DMS53 (cell line): ENCODE data around the gene SURF2.
A peak's percentile ranks its signal among the peaks of the same experiment; 100 is the strongest.
"Not testable (repeated sequence)": the region's sequence is repeated elsewhere in the genome, so short reads cannot be mapped to it uniquely, and the experiment has no call there.

Experiments
- DNase-seq: peaks from one replicate; lab custom pipeline; 2025; lab: John Stamatoyannopoulos, UW

Gene SURF2

DNA sequence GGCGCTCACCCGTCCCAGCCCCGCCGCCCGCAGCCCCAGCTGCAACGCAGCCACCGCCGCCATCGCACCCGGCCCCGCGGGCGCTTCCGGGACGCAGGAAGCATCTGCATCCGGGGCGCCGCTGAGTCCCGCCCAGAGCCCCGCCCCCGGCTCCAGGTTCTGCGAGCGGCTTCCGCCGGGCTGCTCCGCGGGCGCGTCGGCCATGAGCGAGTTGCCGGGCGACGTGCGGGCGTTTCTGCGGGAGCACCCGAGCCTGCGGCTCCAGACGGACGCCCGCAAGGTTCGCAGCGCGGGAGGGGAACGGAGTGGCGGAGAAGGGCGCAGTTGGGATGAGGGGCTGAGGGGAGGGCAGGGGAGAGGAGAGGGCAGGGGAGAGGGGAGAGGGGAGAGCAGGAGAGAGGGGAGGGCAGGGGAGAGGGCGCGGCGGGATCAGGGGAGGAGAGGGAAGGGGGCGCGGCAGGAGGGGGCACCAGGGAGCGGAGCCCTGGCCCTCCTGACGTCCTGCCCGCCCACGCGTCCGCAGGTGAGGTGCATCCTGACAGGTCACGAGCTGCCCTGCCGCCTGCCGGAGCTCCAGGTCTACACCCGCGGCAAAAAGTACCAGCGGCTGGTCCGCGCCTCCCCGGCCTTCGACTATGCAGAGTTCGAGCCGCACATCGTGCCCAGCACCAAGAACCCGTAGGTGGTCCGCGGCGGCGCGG, at the start of gene SURF2, which contains the start of gene SURF1:
TSS of gene SURF2 (plus strand) at position 160 of the 701 bp plus-strand sequence. CDS start at position 203, 43 bp downstream.
TSS of gene SURF1 (minus strand) at position 97 of the 701 bp plus-strand sequence. CDS start at position 63, 34 bp downstream.
- peak; percentile 94 for DNase-seq

DNA sequence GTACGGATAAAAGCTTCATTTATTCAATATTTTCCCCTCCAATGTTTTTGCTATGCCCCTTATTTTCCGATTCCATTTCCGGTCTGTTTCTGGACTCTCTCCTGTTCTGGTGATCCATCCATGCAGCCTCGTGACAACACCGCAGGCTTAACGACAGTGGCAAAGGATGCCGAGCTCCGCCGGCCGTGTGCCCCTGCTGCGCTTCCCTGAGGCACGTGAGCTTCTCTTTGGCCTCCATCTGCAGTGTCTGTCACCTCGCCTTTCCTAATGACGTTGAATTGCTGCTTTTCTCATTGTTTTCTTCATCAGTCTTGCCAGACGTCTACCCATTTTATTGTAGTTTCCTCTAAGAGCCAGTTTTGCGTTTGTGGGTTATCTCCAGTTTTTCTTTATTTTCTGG, 49.0 kb upstream of the SURF2 start:
- no peak for DNase-seq

DNA sequence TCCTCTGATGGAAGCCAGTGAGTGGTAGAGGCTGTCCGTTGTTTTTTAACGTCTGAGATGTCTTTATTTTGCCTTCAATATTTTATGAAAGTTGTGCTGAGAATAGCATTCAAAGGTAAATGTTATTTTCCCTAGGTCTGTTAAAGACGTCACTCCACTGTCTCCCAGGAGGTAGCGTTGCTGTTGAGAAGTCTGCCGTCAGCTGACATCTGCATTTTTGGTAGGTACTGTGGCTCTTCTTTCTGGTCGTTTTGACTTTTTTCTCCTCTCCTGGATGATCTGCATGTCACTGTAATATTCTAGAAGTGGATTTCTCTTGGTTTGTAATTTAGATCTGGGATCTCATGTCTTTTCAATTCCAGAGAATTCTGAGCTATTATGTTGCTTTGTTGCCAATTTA, 46.7 kb upstream of the SURF2 start:
- DNase-seq: no peak

DNA sequence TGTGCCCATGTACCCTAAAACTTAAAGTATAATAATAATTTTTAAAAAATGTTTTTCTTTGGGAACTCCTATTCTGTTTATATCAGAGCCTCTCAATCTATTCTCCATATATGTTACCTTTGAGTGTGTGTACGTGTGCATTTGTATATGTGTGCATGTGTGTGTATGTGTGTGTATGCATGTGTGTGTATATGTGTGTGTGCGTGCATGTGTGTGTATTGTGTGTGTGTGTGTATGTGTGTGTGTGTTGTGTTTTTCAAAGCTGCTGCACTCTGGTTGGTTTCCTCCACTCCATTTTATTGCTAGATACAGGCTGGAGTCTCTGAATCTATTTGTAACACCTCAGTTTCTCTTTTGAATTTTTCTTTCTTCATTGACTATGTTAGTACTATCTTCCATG, 40.4 kb upstream of the SURF2 start:
- DNase-seq: no peak

DNA sequence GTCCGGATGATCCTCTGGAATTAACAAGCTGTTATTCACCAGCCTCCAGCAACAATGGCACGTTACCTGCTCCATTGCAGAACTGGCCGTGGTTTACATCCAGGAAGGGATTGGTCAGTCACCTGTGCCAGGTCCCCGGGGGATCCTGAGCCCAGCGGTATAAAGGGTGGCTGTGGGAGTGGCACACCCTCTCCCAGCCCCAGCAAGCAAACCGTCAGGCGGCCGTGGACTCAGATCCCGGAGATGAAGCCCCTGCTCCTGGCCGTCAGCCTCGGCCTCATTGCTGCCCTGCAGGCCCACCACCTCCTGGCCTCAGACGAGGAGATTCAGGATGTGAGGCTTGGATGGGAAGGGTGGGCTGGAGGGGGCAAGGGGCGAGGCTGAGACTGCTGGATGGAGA, 38.8 kb upstream of the SURF2 start:
- DNase-seq: not testable (repeated sequence)

DNA sequence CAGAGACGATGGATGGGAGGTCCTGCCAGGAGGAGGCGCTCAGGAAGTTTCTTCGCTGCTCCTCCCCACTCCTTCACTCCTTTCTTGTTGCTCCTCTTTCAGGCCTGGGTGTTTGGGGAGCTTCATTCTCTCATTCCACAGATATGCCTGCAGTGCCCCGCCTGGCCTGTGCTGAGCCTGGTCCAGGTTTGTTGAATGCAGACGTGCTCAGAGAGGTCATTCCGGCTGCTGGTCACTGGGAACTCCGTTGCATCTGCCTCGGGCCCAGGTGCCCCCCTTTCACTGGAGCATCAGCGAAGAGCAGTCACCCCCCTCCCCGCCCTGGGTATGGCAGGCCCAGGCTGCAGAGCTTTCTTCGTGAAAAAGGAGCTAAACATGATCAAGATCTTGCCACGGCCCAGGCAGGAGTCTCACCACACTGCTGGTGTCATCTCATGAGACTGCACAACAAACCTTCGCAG, 35.9 kb upstream of the SURF2 start:
- DNase-seq: no peak

DNA sequence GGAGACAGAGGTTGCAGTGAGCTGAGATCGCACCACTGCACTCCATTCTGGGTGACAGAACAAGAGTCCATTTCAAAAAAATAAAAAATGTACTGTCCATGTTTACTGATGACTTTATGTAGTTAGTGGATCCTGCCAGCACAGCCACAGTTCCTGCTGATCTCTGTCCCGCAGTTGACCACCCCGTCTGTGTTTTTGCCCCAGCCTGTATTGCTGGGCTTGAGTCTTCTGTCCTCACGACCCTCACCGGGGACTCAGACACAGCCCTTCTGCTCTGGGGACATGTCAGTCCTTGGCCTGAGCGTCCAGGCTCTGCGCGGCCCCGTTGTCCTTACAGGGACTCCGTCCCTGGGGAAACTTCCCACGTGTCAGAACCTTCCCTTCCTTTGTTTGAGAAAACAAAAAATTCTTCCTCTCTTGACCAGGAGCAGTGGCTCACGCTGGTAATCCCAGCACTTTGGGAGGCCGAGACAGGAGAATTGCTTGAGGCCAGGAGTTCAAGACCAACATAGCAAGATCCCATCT, 34.9 kb upstream of the SURF2 start:
- DNase-seq: no peak

DNA sequence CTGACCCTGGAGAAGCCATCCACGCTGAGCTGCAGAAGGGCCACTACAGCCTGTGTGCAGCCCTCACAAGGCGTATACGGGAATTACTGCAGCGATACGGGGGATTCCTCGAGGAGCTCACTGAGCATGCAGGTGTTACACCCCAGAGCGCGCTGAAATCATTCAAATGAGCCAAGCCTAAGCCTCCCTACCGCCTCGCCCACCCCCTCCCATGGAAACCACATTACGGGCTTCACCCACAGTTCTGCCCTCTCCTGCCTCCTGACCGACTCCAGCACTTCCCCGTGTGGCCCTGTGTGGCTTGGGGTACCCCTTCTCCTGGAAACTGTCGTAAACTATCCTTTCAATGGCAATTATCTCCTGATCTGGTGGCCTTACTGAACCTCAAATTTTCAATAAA, 33.6 kb upstream of the SURF2 start:
- no peak for DNase-seq

DNA sequence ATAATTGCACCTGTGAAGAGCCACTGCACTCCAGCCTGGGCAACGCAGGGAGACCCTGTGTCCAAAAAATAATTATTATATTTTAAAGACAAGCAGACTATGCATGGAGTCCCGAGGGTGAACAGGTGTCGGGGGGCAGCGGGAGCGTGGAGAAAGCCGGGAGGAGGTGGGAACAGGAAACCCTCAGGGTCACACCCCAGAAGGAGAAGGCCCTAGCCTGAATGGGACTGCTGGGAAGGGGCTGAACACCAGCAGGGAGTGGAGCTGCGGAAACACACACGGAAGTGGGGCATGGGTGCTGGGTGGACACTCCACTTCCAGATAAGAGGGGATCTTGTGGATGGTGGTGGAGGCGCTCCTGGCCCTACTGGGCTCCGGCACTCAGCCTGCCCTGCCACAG, 33.1 kb upstream of the SURF2 start:
- no peak for DNase-seq

DNA sequence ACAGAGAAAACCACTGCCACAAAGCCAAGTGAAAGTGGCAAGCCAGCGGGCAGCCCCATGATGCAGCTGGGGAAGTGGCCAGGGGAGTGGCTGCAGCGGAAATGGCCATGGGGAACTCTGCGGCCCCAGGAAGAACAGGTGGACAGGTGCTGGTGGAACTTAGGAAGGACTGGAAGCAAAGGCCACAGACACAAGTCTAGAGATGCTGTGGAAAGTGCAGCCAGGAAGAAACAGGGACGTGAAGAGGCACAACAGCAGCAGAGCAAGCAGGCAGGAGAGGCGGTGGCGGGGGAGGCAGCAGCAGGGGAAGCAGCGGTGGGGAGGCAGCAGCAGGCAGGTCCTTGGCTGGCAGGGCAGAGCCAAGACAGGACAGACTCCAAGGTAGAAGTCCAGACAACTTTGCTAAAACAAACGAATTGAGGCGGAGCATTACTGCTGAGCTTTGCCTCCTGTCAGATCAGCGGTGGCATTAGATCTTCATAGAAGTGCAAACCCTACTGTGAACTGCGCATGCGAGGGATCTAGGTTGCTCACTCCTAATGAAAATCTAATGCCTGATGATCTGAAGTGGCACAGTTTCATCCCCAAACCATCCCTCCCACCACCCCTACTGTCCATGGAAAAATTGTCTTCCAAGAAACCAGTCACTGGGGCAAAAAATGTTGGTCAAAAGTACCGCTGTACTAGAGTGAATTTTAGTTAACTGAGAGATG, 32.2 kb upstream of the SURF2 start:
- DNase-seq: no peak

DNA sequence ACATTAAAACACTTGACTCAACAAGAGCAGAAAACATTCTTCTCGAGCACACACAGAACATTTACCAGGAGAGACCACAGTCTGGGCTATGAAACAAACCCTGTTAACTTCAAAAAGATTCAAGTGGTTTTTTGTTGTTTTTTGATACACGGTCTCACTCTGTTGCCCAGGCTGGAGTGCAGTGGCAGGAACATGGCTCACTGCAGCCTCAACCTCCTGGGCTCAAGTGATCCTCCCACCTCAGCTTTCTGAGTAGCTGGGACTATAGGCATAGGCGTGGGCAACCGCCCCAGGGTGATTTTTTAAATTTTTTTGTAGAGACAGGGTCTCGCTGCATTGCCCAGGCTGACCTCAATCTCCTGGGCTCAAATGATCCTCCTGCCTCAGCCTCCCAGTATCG, 29.3 kb upstream of the SURF2 start:
- DNase-seq: not testable (repeated sequence)

DNA sequence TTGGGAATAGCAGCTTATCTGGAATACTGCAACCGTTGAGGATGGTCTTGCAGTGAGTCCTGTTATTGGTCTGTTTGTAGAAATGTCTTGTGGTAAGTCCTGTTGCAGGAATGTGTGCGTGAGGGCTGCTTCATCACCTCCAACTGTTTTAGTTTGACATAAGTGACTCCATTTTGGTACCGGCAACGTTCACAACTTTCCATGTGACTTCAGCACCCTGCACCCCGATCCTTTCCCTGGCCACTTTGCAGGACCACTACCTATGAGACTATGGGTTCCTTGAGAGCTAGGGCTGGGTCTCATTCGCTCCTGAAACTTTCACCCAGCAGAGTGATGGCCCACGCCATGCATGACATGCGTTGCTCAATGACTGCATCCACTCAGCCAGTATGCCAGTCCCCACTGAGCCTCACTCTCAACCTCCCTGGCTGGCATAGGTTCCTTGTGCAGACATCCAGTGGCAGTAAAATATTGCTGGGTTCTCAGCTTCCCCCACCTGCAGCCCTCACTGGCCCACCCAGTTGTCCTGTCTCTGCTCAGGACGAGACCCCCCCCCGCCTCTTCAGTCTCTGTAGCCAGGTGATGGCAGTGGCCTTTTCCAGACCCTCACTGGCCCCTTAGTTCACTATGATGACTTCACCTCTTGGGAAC, 28.4 kb upstream of the SURF2 start:
- DNase-seq: no peak

DNA sequence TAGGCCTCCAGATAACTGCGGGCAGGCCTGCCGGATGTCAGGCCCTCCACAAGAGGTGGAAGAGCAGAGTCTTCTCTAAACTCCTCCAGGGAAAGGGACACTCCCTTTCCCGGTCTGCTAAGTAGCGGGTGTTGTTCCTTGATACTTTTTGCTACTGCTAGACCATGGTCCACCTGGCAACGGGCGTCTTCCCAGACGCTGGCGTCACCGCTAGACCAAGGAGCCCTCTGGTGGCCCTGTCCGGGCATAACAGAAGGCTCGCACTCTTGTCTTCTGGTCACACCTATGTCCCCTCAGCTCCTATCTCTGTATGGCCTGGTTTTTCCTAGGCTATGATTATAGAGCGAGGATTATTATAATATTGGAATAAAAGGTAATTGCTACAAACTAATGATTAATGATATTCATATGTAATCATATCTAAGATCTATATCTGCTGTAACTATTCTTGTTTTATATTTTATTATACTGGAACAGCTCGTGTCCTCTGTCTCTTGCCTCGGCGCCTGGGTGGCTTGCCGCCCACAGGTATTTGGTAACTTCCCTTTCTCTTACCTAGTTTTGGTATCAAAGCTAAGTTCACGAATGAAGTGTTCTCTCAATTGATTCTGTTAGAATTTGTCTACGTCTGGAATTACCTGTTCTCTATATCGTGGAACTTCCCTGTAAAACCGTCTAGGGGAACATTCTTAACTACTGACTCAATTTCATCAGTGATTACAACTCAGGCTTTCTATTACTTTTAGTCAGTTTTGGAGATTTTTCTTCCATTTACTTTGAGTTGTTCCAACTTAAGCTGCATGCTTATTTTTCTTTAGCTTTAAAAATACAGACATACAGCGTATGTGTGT, 26.8 kb upstream of the SURF2 start:
- peak; percentile 71 for DNase-seq

DNA sequence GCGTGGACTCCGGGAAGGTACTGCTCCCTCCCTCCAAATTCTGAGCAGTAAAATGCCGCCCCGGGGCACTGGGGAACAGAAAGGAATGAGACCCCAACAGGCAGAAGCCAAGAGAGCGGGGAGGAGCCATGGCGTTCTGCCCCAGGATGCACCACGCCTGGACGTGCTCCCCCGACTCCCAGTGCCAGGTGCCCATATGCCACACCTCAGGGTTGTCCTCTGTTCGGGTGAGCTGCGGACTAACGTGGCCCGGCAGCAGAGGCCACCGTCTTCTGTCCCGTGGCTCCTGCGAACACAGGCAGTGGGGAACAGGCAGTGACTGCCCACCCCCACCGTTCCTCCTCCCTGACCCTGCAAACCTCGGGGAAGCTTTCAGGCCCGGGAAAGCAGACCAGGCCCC, 25.1 kb upstream of the SURF2 start:
- no peak for DNase-seq

DNA sequence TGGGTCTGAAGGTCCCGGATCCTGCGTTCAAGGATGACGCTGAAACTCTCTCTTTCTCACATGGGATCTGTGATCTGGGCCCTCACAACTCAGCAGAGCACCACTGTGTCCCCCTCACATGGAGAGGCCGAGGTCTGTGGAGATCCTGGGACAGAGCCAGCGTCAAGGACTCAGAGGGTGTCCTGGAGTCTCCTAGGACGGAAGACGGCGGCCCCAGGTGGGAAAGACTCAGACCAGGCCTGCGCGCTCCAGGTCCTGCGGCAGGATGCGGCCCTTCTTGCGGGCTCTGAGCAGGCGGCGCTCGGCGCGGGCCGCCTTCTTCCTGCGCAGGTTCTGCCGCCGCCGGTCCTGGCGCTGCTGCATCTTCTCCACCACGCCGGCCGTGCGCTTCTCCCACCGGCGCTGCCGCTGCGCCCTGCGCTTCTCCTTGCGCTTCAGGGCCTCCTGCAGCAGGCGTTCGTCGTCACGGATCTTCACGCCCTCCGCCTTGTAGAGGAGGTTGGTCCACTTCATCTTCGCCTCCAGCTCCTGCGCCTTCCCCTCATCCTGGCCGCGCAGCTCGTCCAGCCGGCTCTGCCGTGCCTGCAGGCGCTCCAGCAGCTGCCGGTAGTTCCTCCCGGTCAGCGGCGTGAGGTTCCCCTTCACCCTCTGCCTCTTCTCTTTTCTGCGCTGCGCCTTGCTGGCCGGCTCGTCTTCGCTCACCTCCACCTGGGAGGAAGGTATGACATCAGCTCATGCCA, 24.5 kb upstream of the SURF2 start:
- DNase-seq: no peak

DNA sequence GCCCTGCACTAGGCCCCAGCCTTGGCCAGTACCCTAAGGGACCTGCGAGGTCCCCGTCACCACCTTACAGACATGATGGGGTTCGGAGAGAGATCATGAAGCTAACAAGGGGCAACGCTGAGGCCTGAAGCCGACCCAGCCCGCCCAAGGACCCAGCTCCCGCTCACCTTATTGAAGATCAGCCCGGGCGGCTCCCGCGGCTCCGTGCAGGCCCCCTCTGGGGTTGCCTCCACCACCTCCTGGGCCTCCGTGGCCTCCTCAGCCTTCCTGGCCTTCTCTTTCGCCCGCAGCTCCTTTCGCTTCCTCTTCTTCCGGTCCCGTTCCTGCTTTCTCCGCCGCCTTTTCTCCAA, 24.0 kb upstream of the SURF2 start:
- no peak for DNase-seq

DNA sequence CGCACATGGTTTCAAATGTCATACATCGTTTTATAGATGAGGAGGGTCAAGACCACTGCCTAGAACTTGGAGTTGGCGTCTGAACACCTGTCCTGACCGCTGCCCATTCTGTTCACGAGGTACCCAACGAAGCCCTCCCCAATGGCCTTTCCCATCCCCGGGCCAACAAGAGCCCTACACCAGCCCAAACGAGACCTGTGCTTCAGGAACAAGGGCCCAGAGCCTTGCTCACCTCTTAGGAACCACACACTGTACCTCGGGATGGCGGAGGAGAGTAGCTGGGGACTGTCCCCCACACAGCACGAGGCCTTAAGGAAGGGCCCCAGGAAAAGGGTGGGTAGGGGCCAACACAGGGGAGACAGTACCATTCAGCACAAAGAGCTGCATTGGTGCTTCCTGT, 23.3 kb upstream of the SURF2 start:
- DNase-seq: no peak

DNA sequence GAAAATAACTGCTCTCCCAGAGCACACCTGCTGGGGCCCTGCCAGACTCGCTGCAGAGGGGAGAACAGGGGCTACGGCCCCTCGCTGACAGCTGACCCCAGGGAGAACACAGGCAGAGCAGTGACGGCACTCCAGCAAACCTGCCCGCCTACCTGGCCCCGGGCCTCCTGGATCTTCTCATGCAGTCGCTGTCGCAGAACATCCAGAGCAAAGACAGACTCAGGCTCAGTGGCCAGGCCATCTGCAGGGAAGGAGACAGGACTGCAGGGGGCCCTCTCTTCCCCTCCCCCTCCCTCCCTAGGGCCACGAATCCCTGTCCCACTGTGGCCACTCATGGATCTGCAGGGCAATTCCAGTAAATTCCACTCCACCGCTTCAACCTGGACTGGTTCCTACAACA, 22.8 kb upstream of the SURF2 start:
- DNase-seq: no peak

DNA sequence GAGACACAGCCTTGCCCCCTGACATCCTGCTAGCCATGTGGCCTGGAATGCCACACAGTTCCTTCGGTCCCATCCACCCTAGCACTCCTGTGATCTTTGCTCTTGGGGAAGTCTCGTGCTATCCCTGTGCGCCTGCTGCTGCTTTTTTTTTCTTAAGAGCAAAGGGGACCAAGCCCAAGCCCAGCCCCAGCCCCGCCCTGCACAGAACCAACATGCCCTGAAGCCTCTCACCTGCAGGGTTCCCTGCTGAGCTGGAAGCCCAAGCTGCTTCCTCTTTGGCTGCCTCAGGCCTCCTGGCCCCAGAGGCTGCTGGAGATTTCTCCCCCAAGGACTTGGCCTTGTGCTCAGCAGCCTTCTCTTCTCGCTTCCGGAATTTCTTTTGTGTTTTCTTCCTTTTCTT, 22.2 kb upstream of the SURF2 start:
- no peak for DNase-seq

DNA sequence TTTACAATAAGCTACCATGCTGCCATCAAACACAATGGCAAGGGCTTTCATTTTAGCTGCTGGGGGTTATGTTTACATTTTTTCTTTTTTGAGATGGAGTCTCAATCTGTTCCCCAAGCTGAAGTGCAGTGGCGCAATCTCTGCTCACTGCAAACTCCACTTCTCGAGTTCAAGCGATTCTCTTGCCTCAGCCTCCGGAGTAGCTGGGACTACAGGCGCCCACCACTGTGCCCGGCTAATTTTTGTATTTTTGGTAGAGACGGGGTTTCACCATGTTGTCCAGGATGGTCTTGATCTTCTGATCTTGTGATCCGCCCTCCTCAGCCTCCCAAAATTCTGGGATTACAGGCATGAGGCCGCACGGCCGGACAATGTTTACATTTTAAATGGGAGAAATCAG, 21.5 kb upstream of the SURF2 start:
- DNase-seq: not testable (repeated sequence)
